Upper lobe of left lung (tissue), 6 donors: ENCODE results near the gene IL1RAPL2. TPM values are rescaled to one million over a fixed set of nuclear protein-coding genes. Genes with fewer than 3 reads are reported as not detected.
"Not testable (repeated sequence)": the region's sequence is repeated elsewhere in the genome, so short reads cannot be mapped to it uniquely, and the experiment has no call there.

Experiments
- ATAC-seq, 2 donors: fragments of 200-7000 bp; cut with Tn5 transposase; one replicate each; pipeline ENCODE4 v1.9.1; 2022; ENCODE audit warnings: mild to moderate bottlenecking in 2 of 2, moderate library complexity in 2 of 2; ENCODE audit not compliant: low FRiP score in 2 of 2
- DNase-seq, 2 donors: peaks; one replicate each; pipeline ENCODE4 v3.0.0-alpha.2; 2019 to 2020
- H3K27ac ChIP-seq, 4 donors: fragments of 200-600 bp; sonication (generic); one replicate each; pipeline ENCODE4 v1.5.1; 2016 to 2019
- H3K27me3 ChIP-seq, 4 donors: fragments of 200-600 bp; sonication (generic); one replicate each; pipeline ENCODE4 v1.5.1; 2017 to 2019
- H3K36me3 ChIP-seq, 4 donors: fragments of 200-600 bp; sonication (generic); one replicate each; pipeline ENCODE4 v1.5.1; 2016 to 2019
- H3K4me1 ChIP-seq, 4 donors: fragments of 200-600 bp; sonication (generic); one replicate each; pipeline ENCODE4 v1.5.1; 2018 to 2019
- H3K4me3 ChIP-seq, 4 donors: fragments of 200-600 bp; sonication (generic); one replicate each; pipeline ENCODE4 v1.5.1; 2017 to 2019; ENCODE audit warnings: mild to moderate bottlenecking in 2 of 4, moderate library complexity in 1 of 4
- H3K9me3 ChIP-seq, 4 donors: fragments of 200-600 bp; sonication (generic); one replicate each; pipeline ENCODE4 v1.5.1; 2018 to 2019
- CTCF ChIP-seq, 6 experiments: fragments of 450-650 bp in 4 of 6; fragments of 200-600 bp in 2 of 6; sonication (generic) in 2 of 6; IDR thresholded peaks; one replicate each; pipeline ENCODE4 v1.5.1; 2016 to 2019; ENCODE audit warnings: antibody characterized with exemption in 6 of 6
- EP300 ChIP-seq, 4 donors: sonication (generic); formaldehyde crosslinking; IDR thresholded peaks; one replicate each; pipeline ENCODE4 v1.5.1; 2017; ENCODE audit warnings: antibody characterized with exemption in 4 of 4, control low read depth in 2 of 4
- POLR2A ChIP-seq, 4 donors: fragments of 450-650 bp; IDR thresholded peaks; one replicate each; pipeline ENCODE4 v1.5.1; 2016 to 2017; ENCODE audit warnings: antibody characterized with exemption in 4 of 4, mild to moderate bottlenecking in 2 of 4
- POLR2AphosphoS5 ChIP-seq, 2 donors: sonication (generic); formaldehyde crosslinking; IDR thresholded peaks; one replicate each; pipeline ENCODE4 v1.5.1; 2017; ENCODE audit warnings: antibody characterized with exemption in 2 of 2
- WGBS, 2 donors: methylation state at CpG; one replicate each; pipeline ENCODE4 v1.1.5; 2017 to 2018; 5-methylcytosine and 5-hydroxymethylcytosine counted together
- total RNA-seq, 6 donors: library from RNA; depleted of rRNA in 4 of 6; stranded (reverse); fragments of >200 nt in 4 of 6; gene quantifications; one replicate each; pipeline versions ENCODE4 v1.1.0 to v1.2.1, GENCODE V29; 2016 to 2021
- donor health status: DM: no; HTN: no; CAD: no; lungs with moderate emphysema.
- donor health status: DM: no; HTN: yes; CAD: no; lungs with severe emphysema.

The IL1RAPL2 gene
- total RNA-seq, 6 donors from 2014 or later = not detected

GRCh38 chrX:105006103-105006502, 440.1 kb downstream of the IL1RAPL2 start:
- no peaks in the 10 kb centered on the region for H3K36me3 ChIP-seq
- no peak overlapping the region for H3K27ac ChIP-seq
- H3K9me3 ChIP-seq = no peaks in the 10 kb centered on the region
- ATAC-seq (no peak), DNase-seq (no peak)
- TF ChIP-seq POLR2A (IDR thresholded peaks at IDR 0.05) (no peak), POLR2AphosphoS5 (IDR thresholded peaks at IDR 0.05) (no peak), CTCF (IDR thresholded peaks at IDR 0.05) (no peak), EP300 (IDR thresholded peaks at IDR 0.05) (no peak)
- H3K27me3 ChIP-seq = no peaks in the 10 kb centered on the region
- H3K4me1 ChIP-seq = no peaks in the 10 kb centered on the region
- 61 to 72% methylated on average over 3 of the region's 3 CpGs for WGBS, 2 donors
- no peak overlapping the region for H3K4me3 ChIP-seq

GRCh38 chrX:105006996-105007395, 441.0 kb downstream of the IL1RAPL2 start:
- Histone ChIP-seq H3K9me3 (no peaks in the 10 kb centered on the region), H3K27ac (no peak overlapping the region), H3K27me3 (no peaks in the 10 kb centered on the region), H3K36me3 (no peaks in the 10 kb centered on the region), H3K4me1 (no peaks in the 10 kb centered on the region), H3K4me3 (no peak overlapping the region)
- TF ChIP-seq CTCF (IDR thresholded peaks at IDR 0.05) (no peak), POLR2AphosphoS5 (IDR thresholded peaks at IDR 0.05) (no peak), EP300 (IDR thresholded peaks at IDR 0.05) (no peak), POLR2A (IDR thresholded peaks at IDR 0.05) (no peak)
- DNase-seq (no peak), ATAC-seq (no peak)

- Histone ChIP-seq H3K4me3 (no peak overlapping the region), H3K4me1 (no peaks in the 10 kb centered on the region), H3K36me3 (no peaks in the 10 kb centered on the region), H3K27me3 (no peaks in the 10 kb centered on the region), H3K27ac (no peak overlapping the region), H3K9me3 (no peaks in the 10 kb centered on the region)
- TF ChIP-seq POLR2A (IDR thresholded peaks at IDR 0.05) (no peak), CTCF (IDR thresholded peaks at IDR 0.05) (no peak), POLR2AphosphoS5 (IDR thresholded peaks at IDR 0.05) (no peak), EP300 (IDR thresholded peaks at IDR 0.05) (no peak)
- WGBS, 2 donors = 90 to 93% methylated on average over 2 of the region's 2 CpGs
- ATAC-seq (no peak), DNase-seq (no peak)
Measured at GRCh38 chrX:105013719-105014118, 447.7 kb downstream of the IL1RAPL2 start.

- H3K27ac ChIP-seq = no peak overlapping the region
- H3K27me3 ChIP-seq = no peaks in the 10 kb centered on the region
- no peak for ATAC-seq
- H3K4me1 ChIP-seq = no peaks in the 10 kb centered on the region
- H3K4me3 ChIP-seq = no peak overlapping the region
- WGBS, 2 donors = 66 to 81% methylated on average over 1 to 2 of the region's 2 CpGs
- no peak for TF ChIP-seq POLR2AphosphoS5 (IDR thresholded peaks at IDR 0.05)
- no peak for DNase-seq
- H3K36me3 ChIP-seq = no peaks in the 10 kb centered on the region
- H3K9me3 ChIP-seq = no peaks in the 10 kb centered on the region
Measured at GRCh38 chrX:105017641-105018040, 451.6 kb downstream of the IL1RAPL2 start.

- no peak for DNase-seq
- TF ChIP-seq POLR2AphosphoS5 (IDR thresholded peaks at IDR 0.05) (no peak), EP300 (IDR thresholded peaks at IDR 0.05) (no peak), CTCF (IDR thresholded peaks at IDR 0.05) (no peak), POLR2A (IDR thresholded peaks at IDR 0.05) (no peak)
- Histone ChIP-seq H3K27me3 (no peaks in the 10 kb centered on the region), H3K36me3 (no peaks in the 10 kb centered on the region), H3K4me1 (no peaks in the 10 kb centered on the region), H3K9me3 (no peaks in the 10 kb centered on the region), H3K4me3 (no peak overlapping the region), H3K27ac (no peak overlapping the region)
- no peak for ATAC-seq
- 79 to 85% methylated on average over 1 of the region's 1 CpG for WGBS, 2 donors
Measured at GRCh38 chrX:105018865-105019264, 452.9 kb downstream of the IL1RAPL2 start.

- ATAC-seq, H3K27me3 ChIP-seq, H3K27ac ChIP-seq, H3K9me3 ChIP-seq, DNase-seq, H3K4me3 ChIP-seq, H3K36me3 ChIP-seq, H3K4me1 ChIP-seq: not testable (repeated sequence)
- 50 to 79% methylated on average over 3 of the region's 3 CpGs for WGBS, 2 donors
Measured at GRCh38 chrX:105028962-105029361, 463.0 kb downstream of the IL1RAPL2 start.
